Endothelial cell of umbilical vein (primary cell): ENCODE measurements around the gene PLAGL1.

Experiments used
- JUN ChIP-seq: IDR thresholded peaks from 2 replicates; pipeline ENCODE4 v1.6.1; 2011; ENCODE audit warnings: borderline replicate concordance, low read depth; ENCODE audit not compliant: insufficient read length, insufficient read depth
- TF ChIP-seq, protein P1 (sequence below), 2 donors: IDR thresholded peaks; 1 replicate in 1 of 2; 2 replicates in 1 of 2; pipeline ENCODE4 v1.5.1; 2011; ENCODE audit warnings: low read length in 2 of 2, mild to moderate bottlenecking in 2 of 2, moderate library complexity in 2 of 2, control low read depth in 1 of 2, inconsistent platforms in 1 of 2, low read depth in 1 of 2; ENCODE audit not compliant: insufficient read depth in 1 of 2; ENCODE audit errors: extremely low read depth in 1 of 2

DNA sequence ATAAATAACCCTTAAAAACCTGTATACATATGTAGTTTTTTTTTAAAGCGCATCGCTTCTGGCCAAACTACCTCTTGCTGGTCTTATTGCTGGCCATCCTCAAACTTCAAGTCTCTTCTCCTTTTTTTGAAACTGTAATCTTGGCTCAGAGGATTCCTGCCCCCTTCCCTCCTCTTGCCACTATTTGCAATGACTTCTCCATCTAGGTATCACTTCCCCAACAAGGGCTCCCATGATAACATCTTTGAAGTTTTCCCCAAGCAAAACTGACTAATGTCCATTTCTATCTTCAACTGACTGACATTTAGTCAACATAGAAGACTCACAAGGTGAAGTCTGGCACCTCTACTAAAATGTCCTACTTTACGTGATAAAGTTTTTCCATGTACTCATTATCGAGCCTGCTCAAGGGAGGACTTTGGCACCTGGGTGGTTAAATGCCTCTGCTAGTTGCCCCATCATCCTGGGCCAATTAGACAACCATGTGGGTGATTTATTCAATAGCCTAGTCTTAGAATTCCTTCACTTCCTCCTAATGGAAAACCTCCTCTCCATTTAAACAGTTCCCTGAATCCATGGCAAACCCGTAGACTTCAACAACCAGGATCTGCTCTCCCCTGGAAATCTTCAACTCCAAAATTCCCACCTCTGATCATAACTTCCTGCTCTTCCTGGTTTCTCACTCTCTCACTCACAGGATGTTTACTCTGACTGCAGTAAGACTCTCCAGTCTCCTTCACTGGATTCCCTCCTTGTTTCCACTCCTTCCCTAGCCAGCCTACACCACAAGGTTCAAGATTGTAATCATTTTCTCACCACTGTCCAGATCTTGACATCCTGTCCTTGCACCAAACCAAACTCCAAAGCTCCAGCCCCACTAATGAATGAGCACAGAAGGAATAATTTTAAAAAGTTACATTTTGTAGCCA, 9.4 kb upstream of the PLAGL1 start:
- TF ChIP-seq, protein P1, sequence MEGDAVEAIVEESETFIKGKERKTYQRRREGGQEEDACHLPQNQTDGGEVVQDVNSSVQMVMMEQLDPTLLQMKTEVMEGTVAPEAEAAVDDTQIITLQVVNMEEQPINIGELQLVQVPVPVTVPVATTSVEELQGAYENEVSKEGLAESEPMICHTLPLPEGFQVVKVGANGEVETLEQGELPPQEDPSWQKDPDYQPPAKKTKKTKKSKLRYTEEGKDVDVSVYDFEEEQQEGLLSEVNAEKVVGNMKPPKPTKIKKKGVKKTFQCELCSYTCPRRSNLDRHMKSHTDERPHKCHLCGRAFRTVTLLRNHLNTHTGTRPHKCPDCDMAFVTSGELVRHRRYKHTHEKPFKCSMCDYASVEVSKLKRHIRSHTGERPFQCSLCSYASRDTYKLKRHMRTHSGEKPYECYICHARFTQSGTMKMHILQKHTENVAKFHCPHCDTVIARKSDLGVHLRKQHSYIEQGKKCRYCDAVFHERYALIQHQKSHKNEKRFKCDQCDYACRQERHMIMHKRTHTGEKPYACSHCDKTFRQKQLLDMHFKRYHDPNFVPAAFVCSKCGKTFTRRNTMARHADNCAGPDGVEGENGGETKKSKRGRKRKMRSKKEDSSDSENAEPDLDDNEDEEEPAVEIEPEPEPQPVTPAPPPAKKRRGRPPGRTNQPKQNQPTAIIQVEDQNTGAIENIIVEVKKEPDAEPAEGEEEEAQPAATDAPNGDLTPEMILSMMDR (IDR thresholded peaks at IDR 0.05; ENCODE audit: extremely low read depth in 1 of 2, insufficient read depth in 1 of 2, low read depth in 1 of 2, low read length in 2 of 2) = no peak
- TF ChIP-seq JUN = no peak
